BLaER1 (cell line): ENCODE measurements around the gene NOVA1.

ENCODE experiments used
- H3K27ac ChIP-seq: shearing (Covaris generic); formaldehyde crosslinking; 2 replicates; pipeline ENCODE4 v1.8.1; 2022
- H3K27me3 ChIP-seq: shearing (Covaris generic); formaldehyde crosslinking; 2 replicates; pipeline ENCODE4 v1.8.1; 2022
- H3K36me3 ChIP-seq: shearing (Covaris generic); formaldehyde crosslinking; 2 replicates; pipeline ENCODE4 v1.8.1; 2022
- H3K4me1 ChIP-seq: shearing (Covaris generic); formaldehyde crosslinking; 2 replicates; pipeline ENCODE4 v1.8.1; 2022
- H3K4me2 ChIP-seq: shearing (Covaris generic); formaldehyde crosslinking; 2 replicates; pipeline ENCODE4 v1.8.1; 2022
- H3K4me3 ChIP-seq: shearing (Covaris generic); formaldehyde crosslinking; 2 replicates; pipeline ENCODE4 v1.8.1; 2022
- H3K9ac ChIP-seq: shearing (Covaris generic); formaldehyde crosslinking; 2 replicates; pipeline ENCODE4 v1.8.1; 2022
- H3K9me3 ChIP-seq: shearing (Covaris generic); formaldehyde crosslinking; 2 replicates; pipeline ENCODE4 v1.8.1; 2022
- H4K20me1 ChIP-seq: shearing (Covaris generic); formaldehyde crosslinking; 2 replicates; pipeline ENCODE4 v1.8.1; 2022
- Cebpa-rat ChIP-seq: shearing (Covaris generic); IDR thresholded peaks from 2 replicates; pipeline ENCODE4 v1.8.1; 2022

NOVA1 gene

GRCh38 chr14:26414103-26414502 is 183.7 kb downstream of the NOVA1 start:
- Histone ChIP-seq H3K4me3 (no peak overlapping the region), H4K20me1 (no peaks in the 10 kb centered on the region), H3K27me3 (no peaks in the 10 kb centered on the region), H3K9ac (no peak overlapping the region), H3K27ac (no peak overlapping the region), H3K4me2 (no peak overlapping the region), H3K9me3 (no peaks in the 10 kb centered on the region), H3K4me1 (no peaks in the 10 kb centered on the region), H3K36me3 (no peaks in the 10 kb centered on the region)
- no peak for TF ChIP-seq Cebpa-rat

GRCh38 chr14:26412421-26412820 is 185.4 kb downstream of the NOVA1 start:
- no peak overlapping the region for H3K4me2 ChIP-seq
- no peaks in the 10 kb centered on the region for H3K9me3 ChIP-seq
- H3K4me1 ChIP-seq: no peaks in the 10 kb centered on the region
- H3K36me3 ChIP-seq: no peaks in the 10 kb centered on the region
- H3K27me3 ChIP-seq: no peaks in the 10 kb centered on the region
- H3K9ac ChIP-seq: no peak overlapping the region
- no peak for TF ChIP-seq Cebpa-rat
- H3K27ac ChIP-seq: no peak overlapping the region
- no peaks in the 10 kb centered on the region for H4K20me1 ChIP-seq
- no peak overlapping the region for H3K4me3 ChIP-seq

GRCh38 chr14:26410189-26410685 is 187.6 kb downstream of the NOVA1 start:
- H3K9ac ChIP-seq: no peak overlapping the region
- H3K27me3 ChIP-seq: no peaks in the 10 kb centered on the region
- H3K9me3 ChIP-seq: no peaks in the 10 kb centered on the region
- H3K4me1 ChIP-seq: no peaks in the 10 kb centered on the region
- no peak overlapping the region for H3K27ac ChIP-seq
- no peaks in the 10 kb centered on the region for H3K36me3 ChIP-seq
- H3K4me3 ChIP-seq: no peak overlapping the region
- H3K4me2 ChIP-seq: no peak overlapping the region
- no peak for TF ChIP-seq Cebpa-rat
- no peaks in the 10 kb centered on the region for H4K20me1 ChIP-seq

GRCh38 chr14:26404927-26405326 is 192.9 kb downstream of the NOVA1 start:
- no peak overlapping the region for H3K4me2 ChIP-seq
- H3K4me1 ChIP-seq: no peaks in the 10 kb centered on the region
- H3K4me3 ChIP-seq: no peak overlapping the region
- no peak overlapping the region for H3K9ac ChIP-seq
- H3K9me3 ChIP-seq: no peaks in the 10 kb centered on the region
- no peaks in the 10 kb centered on the region for H4K20me1 ChIP-seq
- no peak for TF ChIP-seq Cebpa-rat
- no peak overlapping the region for H3K27ac ChIP-seq
- H3K36me3 ChIP-seq: no peaks in the 10 kb centered on the region
- H3K27me3 ChIP-seq: no peaks in the 10 kb centered on the region

GRCh38 chr14:26403760-26404159 is 194.1 kb downstream of the NOVA1 start:
- Histone ChIP-seq H3K4me3 (no peak overlapping the region), H3K4me2 (no peak overlapping the region), H4K20me1 (no peaks in the 10 kb centered on the region), H3K27me3 (no peaks in the 10 kb centered on the region), H3K36me3 (no peaks in the 10 kb centered on the region), H3K9ac (no peak overlapping the region), H3K4me1 (no peaks in the 10 kb centered on the region), H3K9me3 (no peaks in the 10 kb centered on the region), H3K27ac (no peak overlapping the region)
- no peak for TF ChIP-seq Cebpa-rat

GRCh38 chr14:26402126-26402525 is 195.7 kb downstream of the NOVA1 start:
- Histone ChIP-seq H3K4me3 (no peak overlapping the region), H3K4me1 (no peaks in the 10 kb centered on the region), H3K36me3 (no peaks in the 10 kb centered on the region), H3K4me2 (no peak overlapping the region), H4K20me1 (no peaks in the 10 kb centered on the region), H3K27ac (no peak overlapping the region), H3K9me3 (no peaks in the 10 kb centered on the region), H3K9ac (no peak overlapping the region), H3K27me3 (no peaks in the 10 kb centered on the region)
- TF ChIP-seq Cebpa-rat: no peak

GRCh38 chr14:26401179-26401968 is 196.5 kb downstream of the NOVA1 start:
- no peaks in the 10 kb centered on the region for H4K20me1 ChIP-seq
- H3K9me3 ChIP-seq: no peaks in the 10 kb centered on the region
- no peak overlapping the region for H3K4me3 ChIP-seq

GRCh38 chr14:26400373-26400772 is 197.5 kb downstream of the NOVA1 start:
- H3K4me2 ChIP-seq: no peak overlapping the region
- no peak overlapping the region for H3K27ac ChIP-seq
- no peaks in the 10 kb centered on the region for H3K27me3 ChIP-seq
- no peaks in the 10 kb centered on the region for H3K4me1 ChIP-seq
- no peak overlapping the region for H3K9ac ChIP-seq
- no peaks in the 10 kb centered on the region for H4K20me1 ChIP-seq
- no peaks in the 10 kb centered on the region for H3K36me3 ChIP-seq
- H3K9me3 ChIP-seq: no peaks in the 10 kb centered on the region
- H3K4me3 ChIP-seq: no peak overlapping the region
- TF ChIP-seq Cebpa-rat: no peak

More at GRCh38 chr14:26401179-26401968, 196.5 kb downstream of the NOVA1 start:
- Histone ChIP-seq H3K27ac (no peak overlapping the region), H3K4me2 (no peak overlapping the region), H3K27me3 (no peaks in the 10 kb centered on the region), H3K36me3 (no peaks in the 10 kb centered on the region), H3K9ac (no peak overlapping the region), H3K4me1 (no peaks in the 10 kb centered on the region)
- no peak for TF ChIP-seq Cebpa-rat

- Histone ChIP-seq H3K27ac (no peak overlapping the region), H3K36me3 (no peaks in the 10 kb centered on the region), H3K27me3 (no peaks in the 10 kb centered on the region), H3K9ac (no peak overlapping the region), H3K4me3 (no peak overlapping the region), H4K20me1 (no peaks in the 10 kb centered on the region), H3K4me1 (no peaks in the 10 kb centered on the region), H3K4me2 (no peak overlapping the region), H3K9me3 (no peaks in the 10 kb centered on the region)
- no peak for TF ChIP-seq Cebpa-rat
Observed at GRCh38 chr14:26398616-26399015, 199.2 kb downstream of the NOVA1 start.
